Chondrocyte (in vitro differentiated cells): ENCODE data around the gene FOXK1. TPM values are rescaled to one million over a fixed set of nuclear protein-coding genes. Genes with fewer than 3 reads are reported as not detected.

Source experiments
- DNase-seq: peaks from one replicate; pipeline ENCODE4 v3.0.0; 2021; ENCODE audit warnings: mixed read lengths, low spot score
- H3K27ac Mint-ChIP-seq: one replicate; pipeline ENCODE4 v1.8.0; 2021; ENCODE audit warnings: mild to moderate bottlenecking, moderate library complexity, mixed read lengths; ENCODE audit not compliant: unreplicated experiment
- H3K27me3 Mint-ChIP-seq: 2 replicates; pipeline ENCODE4 v1.8.0; 2021; ENCODE audit warnings: low read depth, mixed read lengths
- H3K36me3 Mint-ChIP-seq: 2 replicates; pipeline ENCODE4 v1.8.0; 2021; ENCODE audit warnings: low read depth, mixed read lengths
- H3K4me1 Mint-ChIP-seq: 2 replicates; pipeline ENCODE4 v1.8.0; 2021; ENCODE audit warnings: low read depth, mild to moderate bottlenecking, mixed read lengths
- H3K4me3 Mint-ChIP-seq: one replicate; pipeline ENCODE4 v1.8.0; 2021; ENCODE audit warnings: mild to moderate bottlenecking, moderate library complexity, mixed read lengths; ENCODE audit not compliant: unreplicated experiment
- H3K9me3 Mint-ChIP-seq: 2 replicates; pipeline ENCODE4 v1.8.0; 2021; ENCODE audit warnings: low read depth, mixed read lengths
- CTCF ChIP-seq: fragments of 200-600 bp; sonication (generic); IDR thresholded peaks from 2 replicates; pipeline ENCODE4 v1.5.0; 2021; ENCODE audit warnings: antibody characterized with exemption, mild to moderate bottlenecking, moderate library complexity
- total RNA-seq: library from RNA; stranded (reverse); gene quantifications from 3 replicates; pipeline ENCODE4 v1.2.1, GENCODE V29; 2021

The FOXK1 gene
- total RNA-seq, 1 donor from 2014 or later: 77.9 TPM

- Mint-ChIP-seq H3K27me3 (no peaks in the 10 kb centered on the region), H3K4me1 (peaks cover 4% of the 10 kb centered on the region), H3K27ac (no peak overlapping the region), H3K36me3 (peaks cover 7% of the 10 kb centered on the region), H3K9me3 (peaks cover 13% of the 10 kb centered on the region), H3K4me3 (no peak overlapping the region)
- DNase-seq: peak; percentile 89
- no peak for TF ChIP-seq CTCF
Measured at GRCh38 chr7:4815609-4816418, 133.7 kb downstream of the FOXK1 start.

- peaks cover 13% of the 10 kb centered on the region for H3K9me3 Mint-ChIP-seq
- H3K27me3 Mint-ChIP-seq: no peaks in the 10 kb centered on the region
- H3K36me3 Mint-ChIP-seq: peaks cover 7% of the 10 kb centered on the region
- no peak overlapping the region for H3K4me3 Mint-ChIP-seq
- peaks cover 4% of the 10 kb centered on the region for H3K4me1 Mint-ChIP-seq
- no peak for TF ChIP-seq CTCF
- DNase-seq: peak; percentile 88
- no peak overlapping the region for H3K27ac Mint-ChIP-seq
Measured at GRCh38 chr7:4816419-4817080, 134.5 kb downstream of the FOXK1 start.

- no peaks in the 10 kb centered on the region for H3K27me3 Mint-ChIP-seq
- H3K36me3 Mint-ChIP-seq: peaks cover 7% of the 10 kb centered on the region
- DNase-seq: no peak
- no peak for TF ChIP-seq CTCF
- H3K4me3 Mint-ChIP-seq: no peak overlapping the region
- peaks cover 13% of the 10 kb centered on the region for H3K9me3 Mint-ChIP-seq
- peaks cover 4% of the 10 kb centered on the region for H3K4me1 Mint-ChIP-seq
- no peak overlapping the region for H3K27ac Mint-ChIP-seq
Measured at GRCh38 chr7:4817178-4817901, 135.2 kb downstream of the FOXK1 start.

- Mint-ChIP-seq H3K36me3 (peaks cover 2% of the 10 kb centered on the region), H3K27me3 (no peaks in the 10 kb centered on the region), H3K27ac (no peak overlapping the region), H3K4me1 (peaks cover 4% of the 10 kb centered on the region), H3K4me3 (no peak overlapping the region), H3K9me3 (peaks cover 6% of the 10 kb centered on the region)
- DNase-seq: no peak
- TF ChIP-seq CTCF: no peak
Measured at GRCh38 chr7:4818000-4818794, 136.1 kb downstream of the FOXK1 start.
